ENCODE data around the gene ASPRV1.

ASPRV1 gene

GRCh38 chr2:69977906-69978482 lies 16.6 kb upstream of the ASPRV1 start:
- H3K9me3 ChIP-seq (ENCODE audit: severe bottlenecking) = no peaks in the 10 kb centered on the region
- TF ChIP-seq CTCF (IDR thresholded peaks at IDR 0.05; ENCODE audit: low read depth, low read length) = no peak
- H3K36me3 ChIP-seq = no peaks in the 10 kb centered on the region
- no peak for DNase-seq
- no peak overlapping the region for H3K4me3 ChIP-seq (ENCODE audit: low read depth, low read length)
- H3K27me3 ChIP-seq (ENCODE audit: insufficient read depth, low read depth, severe bottlenecking) = no peaks in the 10 kb centered on the region
- H3K27ac ChIP-seq = no peak overlapping the region; the same call in 1 of the 2 replicates

GRCh38 chr2:69977186-69977585 lies 15.8 kb upstream of the ASPRV1 start:
- no peaks in the 10 kb centered on the region for H3K9me3 ChIP-seq (ENCODE audit: severe bottlenecking)
- H3K36me3 ChIP-seq = no peaks in the 10 kb centered on the region
- TF ChIP-seq CTCF (IDR thresholded peaks at IDR 0.05; ENCODE audit: low read depth, low read length) = no peak
- DNase-seq = no peak
- H3K4me3 ChIP-seq (ENCODE audit: low read depth, low read length) = no peak overlapping the region
- H3K27ac ChIP-seq = no peak overlapping the region
- H3K27me3 ChIP-seq (ENCODE audit: insufficient read depth, low read depth, severe bottlenecking) = no peaks in the 10 kb centered on the region

- H3K27ac ChIP-seq = no peak overlapping the region
- H3K9me3 ChIP-seq (ENCODE audit: severe bottlenecking) = no peaks in the 10 kb centered on the region
- no peaks in the 10 kb centered on the region for H3K27me3 ChIP-seq (ENCODE audit: insufficient read depth, low read depth, severe bottlenecking)
- H3K36me3 ChIP-seq = no peaks in the 10 kb centered on the region
- no peak overlapping the region for H3K4me3 ChIP-seq (ENCODE audit: low read depth, low read length)
- TF ChIP-seq CTCF (IDR thresholded peaks at IDR 0.05; ENCODE audit: low read depth, low read length) = no peak
- no peak for DNase-seq
Observed at GRCh38 chr2:69975853-69976462, 14.5 kb upstream of the ASPRV1 start.

- H3K4me3 ChIP-seq (ENCODE audit: low read depth, low read length) = no peak overlapping the region
- no peaks in the 10 kb centered on the region for H3K36me3 ChIP-seq
- no peak overlapping the region for H3K27ac ChIP-seq
- no peaks in the 10 kb centered on the region for H3K9me3 ChIP-seq (ENCODE audit: severe bottlenecking)
- no peaks in the 10 kb centered on the region for H3K27me3 ChIP-seq (ENCODE audit: insufficient read depth, low read depth, severe bottlenecking)
- no peak for DNase-seq
- TF ChIP-seq CTCF (IDR thresholded peaks at IDR 0.05; ENCODE audit: low read depth, low read length) = no peak
Observed at GRCh38 chr2:69975136-69975852, 13.9 kb upstream of the ASPRV1 start.

- no peak for TF ChIP-seq CTCF (IDR thresholded peaks at IDR 0.05; ENCODE audit: low read depth, low read length)
- no peaks in the 10 kb centered on the region for H3K36me3 ChIP-seq
- DNase-seq = no peak
Observed at GRCh38 chr2:69973335-69973735, 11.9 kb upstream of the ASPRV1 start.

More at GRCh38 chr2:69973335-69973735, 11.9 kb upstream of the ASPRV1 start:
- Histone ChIP-seq H3K4me3 (ENCODE audit: low read depth, low read length) (no peak overlapping the region), H3K27me3 (ENCODE audit: insufficient read depth, low read depth, severe bottlenecking) (no peaks in the 10 kb centered on the region), H3K27ac (no peak overlapping the region), H3K9me3 (ENCODE audit: severe bottlenecking) (no peaks in the 10 kb centered on the region)

Measured in WERI-Rb-1 (cell line).